Esophagus squamous epithelium (tissue), 5 donors: Measurements from ENCODE around the gene DDX11. TPM values are rescaled to one million over a fixed set of nuclear protein-coding genes. Genes with fewer than 3 reads are reported as not detected.
A peak's percentile ranks its signal among the peaks of the same experiment; 100 is the strongest.
"Not testable (repeated sequence)": the region's sequence is repeated elsewhere in the genome, so short reads cannot be mapped to it uniquely, and the experiment has no call there.

ENCODE experiments used
- DNase-seq: peaks from one replicate; lab custom pipeline; 2025; lab: John Stamatoyannopoulos, UW
- H3K27ac ChIP-seq, 4 donors: fragments of 200-600 bp; sonication (generic); one replicate each; pipeline ENCODE4 v1.5.1; 2016 to 2019; ENCODE audit warnings: mild to moderate bottlenecking in 1 of 4
- H3K27me3 ChIP-seq, 4 donors: fragments of 200-600 bp; sonication (generic); 1 replicate in 3 of 4; 2 replicates in 1 of 4; pipeline versions ENCODE4 v1.5.1 to v1.6.0; 2017 to 2021; ENCODE audit warnings: antibody characterized with exemption in 1 of 4
- H3K36me3 ChIP-seq, 3 donors: fragments of 200-600 bp; sonication (generic); one replicate each; pipeline ENCODE4 v1.5.1; 2016 to 2019
- H3K4me1 ChIP-seq, 3 donors: fragments of 200-600 bp; sonication (generic); one replicate each; pipeline ENCODE4 v1.5.1; 2017 to 2019
- H3K4me3 ChIP-seq, 4 donors: fragments of 200-600 bp; sonication (generic); 1 replicate in 3 of 4; 2 replicates in 1 of 4; pipeline ENCODE4 v1.5.1; 2016 to 2019; ENCODE audit warnings: mild to moderate bottlenecking in 2 of 4, moderate library complexity in 1 of 4
- H3K9me3 ChIP-seq, 3 donors: fragments of 200-600 bp; sonication (generic); one replicate each; pipeline ENCODE4 v1.5.1; 2016 to 2019
- CTCF ChIP-seq, 6 experiments: fragments of 450-650 bp in 4 of 6; fragments of 200-600 bp in 2 of 6; sonication (generic) in 2 of 6; IDR thresholded peaks; one replicate each; pipeline ENCODE4 v1.5.1; 2016 to 2019; ENCODE audit warnings: antibody characterized with exemption in 6 of 6, mild to moderate bottlenecking in 4 of 6, moderate library complexity in 4 of 6
- POLR2A ChIP-seq, 4 donors: fragments of 450-650 bp; IDR thresholded peaks; one replicate each; pipeline ENCODE4 v1.6.1; 2017; ENCODE audit warnings: antibody characterized with exemption in 4 of 4, mild to moderate bottlenecking in 4 of 4, moderate library complexity in 3 of 4
- WGBS, 2 donors: methylation state at CpG; one replicate each; pipeline ENCODE4 v1.1.5; 2018; 5-methylcytosine and 5-hydroxymethylcytosine counted together
- intact Hi-C: fragments of 100-400 bp; cut with DNase I; formaldehyde crosslinking; loops from one replicate; pipeline ENCODE4 v1.15.0; 2022
- total RNA-seq, 4 donors: library from RNA; depleted of rRNA; stranded (reverse); fragments of >200 nt; gene quantifications; one replicate each; pipeline ENCODE4 v1.1.0, GENCODE V29; 2016
- donor health status: DM: yes; HTN: yes; CAD: no.

The DDX11 gene
- total RNA-seq, 4 donors from 2014 or later: 9.1 to 39.9 (median 23.5) TPM

GRCh38 chr12:31102596-31102995, 28.9 kb downstream of the DDX11 start:
- H3K9me3 ChIP-seq, intact Hi-C loops, H3K4me3 ChIP-seq, DNase-seq, H3K27me3 ChIP-seq, H3K27ac ChIP-seq: not testable (repeated sequence)
- H3K36me3 ChIP-seq: peaks cover 0 to 63% (median 0%) of the 10 kb centered on the region in 3 donors
- H3K4me1 ChIP-seq: peaks cover 0 to 12% (median 0%) of the 10 kb centered on the region in 3 donors
- 100% methylated on average over 2 to 8 of the region's 9 CpGs for WGBS, 2 donors

GRCh38 chr12:31103561-31103975, 29.9 kb downstream of the DDX11 start:
- H3K27ac ChIP-seq, H3K9me3 ChIP-seq, H3K27me3 ChIP-seq, intact Hi-C loops, DNase-seq, H3K4me3 ChIP-seq: not testable (repeated sequence)
- Histone ChIP-seq H3K36me3 (peaks cover 0 to 54% (median 0%) of the 10 kb centered on the region in 3 donors), H3K4me1 (peaks cover 0 to 12% (median 0%) of the 10 kb centered on the region in 3 donors)
- 69 to 90% methylated on average over 2 to 13 of the region's 16 CpGs for WGBS, 2 donors

GRCh38 chr12:31104220-31104619, 30.6 kb downstream of the DDX11 start:
- H3K9me3 ChIP-seq, H3K27me3 ChIP-seq, DNase-seq, H3K27ac ChIP-seq, H3K4me3 ChIP-seq, intact Hi-C loops: not testable (repeated sequence)
- WGBS, 2 donors: 60% methylated on average over 1 of the region's 4 CpGs
- Histone ChIP-seq H3K4me1 (peaks cover 0 to 12% (median 0%) of the 10 kb centered on the region in 3 donors), H3K36me3 (peaks cover 0 to 50% (median 0%) of the 10 kb centered on the region in 3 donors)

GRCh38 chr12:31104773-31105172, 31.1 kb downstream of the DDX11 start:
- H3K4me3 ChIP-seq, DNase-seq, H3K27me3 ChIP-seq, H3K9me3 ChIP-seq, intact Hi-C loops, H3K27ac ChIP-seq: not testable (repeated sequence)
- 100% methylated on average over 2 of the region's 14 CpGs; no CpG with 5 or more reads in 1 of the 2 donors for WGBS, 2 donors
- peaks cover 0 to 50% (median 0%) of the 10 kb centered on the region in 3 donors for H3K36me3 ChIP-seq
- H3K4me1 ChIP-seq: peaks cover 0 to 12% (median 0%) of the 10 kb centered on the region in 3 donors

GRCh38 chr12:31105668-31106067, 32.0 kb downstream of the DDX11 start:
- WGBS, 2 donors: 81 to 88% methylated on average over 4 to 5 of the region's 8 CpGs
- Histone ChIP-seq H3K9me3 (no peaks in the 10 kb centered on the region), H3K36me3 (peaks cover 0 to 44% (median 0%) of the 10 kb centered on the region in 3 donors), H3K27me3 (no peaks in the 10 kb centered on the region), H3K27ac (no peak overlapping the region), H3K4me3 (no peak overlapping the region), H3K4me1 (peaks cover 0 to 12% (median 0%) of the 10 kb centered on the region in 3 donors)
- no peak for DNase-seq
- no peak for TF ChIP-seq POLR2A (IDR thresholded peaks at IDR 0.05)
- TF ChIP-seq CTCF (IDR thresholded peaks at IDR 0.05): no peak
- intact Hi-C loops: no loop called here

GRCh38 chr12:31106101-31106803, 32.6 kb downstream of the DDX11 start:
- TF ChIP-seq POLR2A (IDR thresholded peaks at IDR 0.05): no peak
- no peak for TF ChIP-seq CTCF (IDR thresholded peaks at IDR 0.05)
- no peak overlapping the region for H3K27ac ChIP-seq
- 71% methylated on average over 1 of the region's 10 CpGs; no CpG with 5 or more reads in 1 of the 2 donors for WGBS, 2 donors
- no peaks in the 10 kb centered on the region for H3K9me3 ChIP-seq
- peaks cover 0 to 12% (median 0%) of the 10 kb centered on the region in 3 donors for H3K4me1 ChIP-seq
- H3K4me3 ChIP-seq: no peak overlapping the region
- no peak for DNase-seq
- H3K27me3 ChIP-seq: no peaks in the 10 kb centered on the region
- peaks cover 0 to 38% (median 0%) of the 10 kb centered on the region in 3 donors for H3K36me3 ChIP-seq
- intact Hi-C loops: no loop called here

GRCh38 chr12:31109773-31110172, 36.1 kb downstream of the DDX11 start:
- 59 to 92% methylated on average over 2 to 4 of the region's 6 CpGs for WGBS, 2 donors
- H3K27ac ChIP-seq, H3K9me3 ChIP-seq, H3K36me3 ChIP-seq, H3K4me3 ChIP-seq, H3K27me3 ChIP-seq, H3K4me1 ChIP-seq, intact Hi-C loops, DNase-seq: not testable (repeated sequence)

GRCh38 chr12:31110263-31110662, 36.6 kb downstream of the DDX11 start:
- DNase-seq, H3K9me3 ChIP-seq, H3K4me1 ChIP-seq, H3K4me3 ChIP-seq, H3K27ac ChIP-seq, H3K27me3 ChIP-seq, intact Hi-C loops, H3K36me3 ChIP-seq: not testable (repeated sequence)
- WGBS, 2 donors: 30 to 45% methylated on average over 2 to 4 of the region's 5 CpGs

GRCh38 chr12:31115092-31115601, 41.5 kb downstream of the DDX11 start:
- 89 to 94% methylated on average over 2 to 3 of the region's 3 CpGs for WGBS, 2 donors
- H3K4me3 ChIP-seq, H3K36me3 ChIP-seq, H3K9me3 ChIP-seq, DNase-seq, intact Hi-C loops, H3K27ac ChIP-seq: not testable (repeated sequence)
- H3K27me3 ChIP-seq: peaks cover 0 to 37% (median 4%) of the 10 kb centered on the region in 4 donors
- peaks cover 15 to 33% (median 23%) of the 10 kb centered on the region in 3 donors for H3K4me1 ChIP-seq

- H3K27ac ChIP-seq, H3K9me3 ChIP-seq, intact Hi-C loops, H3K36me3 ChIP-seq, DNase-seq: not testable (repeated sequence)
- Histone ChIP-seq H3K4me1 (peaks cover 15 to 33% (median 23%) of the 10 kb centered on the region in 3 donors), H3K4me3 (peak overlapping the region in 3 of 4 donors; percentile 21 to 66 (median 44)), H3K27me3 (peaks cover 0 to 37% (median 4%) of the 10 kb centered on the region in 4 donors)
- WGBS, 2 donors: 12 to 20% methylated on average over 7 of the region's 7 CpGs
Measured at GRCh38 chr12:31116846-31117202, 43.2 kb downstream of the DDX11 start.
